Epithelial cell of esophagus (primary cell): ENCODE data around the gene MAB21L4.

Experiments used
- DNase-seq: peaks from one replicate; pipeline ENCODE4 v3.0.0; 2010; ENCODE audit warnings: low read depth
- H3K4me3 ChIP-seq: 2 replicates; pipeline ENCODE4 v1.5.1; 2011; ENCODE audit warnings: mild to moderate bottlenecking, low read length, control low read depth
- CTCF ChIP-seq: IDR thresholded peaks from 2 replicates; pipeline ENCODE4 v1.5.1; 2011; ENCODE audit warnings: low read depth, mild to moderate bottlenecking, low read length, control low read depth, inconsistent platforms; ENCODE audit not compliant: insufficient read depth; ENCODE audit errors: missing control alignments

The MAB21L4 gene

GRCh38 chr2:240906141-240906910, 10.4 kb upstream of the MAB21L4 start, which contains the start of gene CROCC2:
TSS of gene CROCC2 (plus strand) at chr2:240906336. CDS start at chr2:240906514, 178 bp downstream.
- H3K4me3 ChIP-seq: no peak within 1 kb of the TSS
- no peak for DNase-seq
- TF ChIP-seq CTCF: no peak

- no peak for DNase-seq
- TF ChIP-seq CTCF: no peak
- H3K4me3 ChIP-seq: no peak overlapping the region
Observed at GRCh38 chr2:240905176-240905781, 9.3 kb upstream of the MAB21L4 start.

GRCh38 chr2:240904216-240905175, 8.5 kb upstream of the MAB21L4 start:
- no peak overlapping the region for H3K4me3 ChIP-seq
- TF ChIP-seq CTCF: no peak
- no peak for DNase-seq

- H3K4me3 ChIP-seq: no peak overlapping the region
- no peak for DNase-seq
- TF ChIP-seq CTCF: no peak
Observed at GRCh38 chr2:240903191-240904060, 7.5 kb upstream of the MAB21L4 start.

GRCh38 chr2:240902615-240903041, 6.7 kb upstream of the MAB21L4 start:
- TF ChIP-seq CTCF: no peak
- DNase-seq: no peak
- H3K4me3 ChIP-seq: no peak overlapping the region
